Measurements from ENCODE around the gene DNAH17. TPM values are rescaled to one million over a fixed set of nuclear protein-coding genes. Genes with fewer than 3 reads are reported as not detected.

DNAH17 gene
- total RNA-seq, 1 experiment from 2014 or later: 0.13 TPM

DNA sequence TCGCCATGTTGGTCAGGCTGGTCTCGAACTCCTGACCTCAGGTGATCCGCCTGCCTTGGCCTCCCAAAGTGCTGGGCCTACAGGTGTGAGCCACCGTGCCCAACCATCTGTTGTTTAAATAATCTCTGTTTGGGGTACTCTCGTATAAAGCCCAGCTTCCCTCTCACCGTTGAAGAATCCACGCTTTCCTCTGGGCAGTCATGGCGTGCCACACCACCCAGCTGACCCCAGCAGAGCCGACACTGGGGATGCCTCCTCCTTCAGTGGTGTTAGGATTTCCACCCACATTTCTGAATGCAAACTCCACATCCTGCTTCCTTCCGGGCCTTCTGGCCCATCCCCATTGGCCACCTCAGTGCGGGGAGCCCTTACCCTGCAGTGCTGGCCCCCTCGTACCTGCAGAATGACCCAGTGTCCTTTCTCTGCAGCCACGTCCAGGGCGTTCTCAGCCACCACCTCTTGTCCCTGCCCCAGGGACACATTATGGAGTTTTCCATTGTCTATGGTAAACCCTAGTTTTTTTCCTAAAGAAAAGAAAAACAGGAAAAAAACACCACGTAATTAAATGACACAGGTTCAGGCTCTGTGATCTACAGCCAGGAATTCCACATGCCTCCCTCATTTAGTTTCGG, 138.4 kb downstream of the DNAH17 start:
- no peak overlapping the region for H3K9ac ChIP-seq (ENCODE audit: extremely low read depth, insufficient read length, low read length)
- H2BK20ac ChIP-seq (ENCODE audit: low read depth, low read length, poor library complexity, severe bottlenecking): no peak overlapping the region
- H3K23ac ChIP-seq (ENCODE audit: insufficient read length, low read depth, low read length): no peak overlapping the region
- Mint-ChIP-seq H3K4me3 (no peak overlapping the region), H3K9me3 (peaks cover 10 to 13% of the 10 kb centered on the region in 2 experiments; a peak in 4 of 5 replicates), H3K27me3 (ENCODE audit: low read depth) (peaks cover 4% of the 10 kb centered on the region), H3K4me1 (peaks cover 8 to 18% of the 10 kb centered on the region in 2 experiments), H3K27ac (peak overlapping the region in 1 of 3 experiments; percentile 10; a peak in 2 of 7 replicates), H3K36me3 (ENCODE audit: insufficient read depth in 1 of 3, low read depth in 3 of 3) (peaks cover 0 to 6% (median 0%) of the 10 kb centered on the region in 3 experiments; a peak in 2 of 7 replicates)
- no peak overlapping the region for H3K4ac ChIP-seq (ENCODE audit: low read depth, low read length)
- no peak overlapping the region for H3K14ac ChIP-seq (ENCODE audit: insufficient read depth, low read length)
- WGBS (ENCODE audit: extremely low coverage, insufficient read length, low lambda C conversion rate): no CpG with 5 or more reads among the region's 16 CpGs
- H4K8ac ChIP-seq (replicated peaks; ENCODE audit: insufficient read length, low read depth, low read length): no peak overlapping the region
- H4K91ac ChIP-seq (ENCODE audit: insufficient read length, low read depth, low read length): no peak overlapping the region
- no peaks in the 10 kb centered on the region for H3K27me3 ChIP-seq (ENCODE audit: insufficient read depth, low read length)
- H3K23me2 ChIP-seq (ENCODE audit: insufficient read length, low read depth, low read length, poor library complexity, severe bottlenecking): no peaks in the 10 kb centered on the region
- no peaks in the 10 kb centered on the region for H3K79me1 ChIP-seq (ENCODE audit: insufficient read depth, low read depth, low read length, poor library complexity, severe bottlenecking)
- H3K9me3 ChIP-seq (ENCODE audit: control insufficient read depth, low read depth, low read length): no peaks in the 10 kb centered on the region
- TF ChIP-seq, protein P1, sequence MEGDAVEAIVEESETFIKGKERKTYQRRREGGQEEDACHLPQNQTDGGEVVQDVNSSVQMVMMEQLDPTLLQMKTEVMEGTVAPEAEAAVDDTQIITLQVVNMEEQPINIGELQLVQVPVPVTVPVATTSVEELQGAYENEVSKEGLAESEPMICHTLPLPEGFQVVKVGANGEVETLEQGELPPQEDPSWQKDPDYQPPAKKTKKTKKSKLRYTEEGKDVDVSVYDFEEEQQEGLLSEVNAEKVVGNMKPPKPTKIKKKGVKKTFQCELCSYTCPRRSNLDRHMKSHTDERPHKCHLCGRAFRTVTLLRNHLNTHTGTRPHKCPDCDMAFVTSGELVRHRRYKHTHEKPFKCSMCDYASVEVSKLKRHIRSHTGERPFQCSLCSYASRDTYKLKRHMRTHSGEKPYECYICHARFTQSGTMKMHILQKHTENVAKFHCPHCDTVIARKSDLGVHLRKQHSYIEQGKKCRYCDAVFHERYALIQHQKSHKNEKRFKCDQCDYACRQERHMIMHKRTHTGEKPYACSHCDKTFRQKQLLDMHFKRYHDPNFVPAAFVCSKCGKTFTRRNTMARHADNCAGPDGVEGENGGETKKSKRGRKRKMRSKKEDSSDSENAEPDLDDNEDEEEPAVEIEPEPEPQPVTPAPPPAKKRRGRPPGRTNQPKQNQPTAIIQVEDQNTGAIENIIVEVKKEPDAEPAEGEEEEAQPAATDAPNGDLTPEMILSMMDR (conservative IDR thresholded peaks at IDR 0.05): no peak
- no peaks in the 10 kb centered on the region for H4K20me1 ChIP-seq (ENCODE audit: control insufficient read depth, insufficient read depth, insufficient read length)
- H3K79me2 ChIP-seq (ENCODE audit: insufficient read depth, low read length): no peaks in the 10 kb centered on the region
- no peak overlapping the region for H3K4me2 ChIP-seq (ENCODE audit: insufficient read depth, insufficient read length, low read length)
- H3K27ac ChIP-seq (ENCODE audit: insufficient read length, low read depth, low read length): no peak overlapping the region
- no peak overlapping the region for H2BK12ac ChIP-seq (ENCODE audit: insufficient read length, low read depth, low read length)
- no peak overlapping the region for H4K5ac ChIP-seq (ENCODE audit: insufficient read length, low read depth, low read length)
- no peak for DNase-seq
- no peak overlapping the region for H2BK120ac ChIP-seq (ENCODE audit: low read depth, low read length, poor library complexity, severe bottlenecking)
- H2AFZ ChIP-seq (ENCODE audit: low read length): no peak overlapping the region
- H3K18ac ChIP-seq (ENCODE audit: insufficient read length, low read depth, low read length): no peak overlapping the region
- no peak overlapping the region for H2BK5ac ChIP-seq (ENCODE audit: insufficient read length, low read length)
- H3K56ac ChIP-seq (ENCODE audit: insufficient read length, low read depth, low read length): no peak overlapping the region
- H3K4me1 ChIP-seq (ENCODE audit: insufficient read depth, low read length): no peaks in the 10 kb centered on the region; the same call in 1 of the 2 replicates
- no peak overlapping the region for H3T11ph ChIP-seq (ENCODE audit: low read length)
- no peak overlapping the region for H2AK5ac ChIP-seq (ENCODE audit: insufficient read length, low read length)
- H2BK15ac ChIP-seq (ENCODE audit: low read depth, low read length): no peak overlapping the region

All from H9 (cell line).